Upper lobe of left lung (tissue), 4 donors: ENCODE results near the gene PPM1A.

Source experiments
- POLR2A ChIP-seq, 4 donors: fragments of 450-650 bp; IDR thresholded peaks; one replicate each; pipeline ENCODE4 v1.5.1; 2016 to 2017; ENCODE audit warnings: antibody characterized with exemption in 4 of 4, mild to moderate bottlenecking in 2 of 4
- TF ChIP-seq, protein P1 (sequence below), 6 experiments: fragments of 450-650 bp in 4 of 6; fragments of 200-600 bp in 2 of 6; sonication (generic) in 2 of 6; IDR thresholded peaks; one replicate each; pipeline ENCODE4 v1.5.1; 2016 to 2019; ENCODE audit warnings: antibody characterized with exemption in 6 of 6

DNA sequence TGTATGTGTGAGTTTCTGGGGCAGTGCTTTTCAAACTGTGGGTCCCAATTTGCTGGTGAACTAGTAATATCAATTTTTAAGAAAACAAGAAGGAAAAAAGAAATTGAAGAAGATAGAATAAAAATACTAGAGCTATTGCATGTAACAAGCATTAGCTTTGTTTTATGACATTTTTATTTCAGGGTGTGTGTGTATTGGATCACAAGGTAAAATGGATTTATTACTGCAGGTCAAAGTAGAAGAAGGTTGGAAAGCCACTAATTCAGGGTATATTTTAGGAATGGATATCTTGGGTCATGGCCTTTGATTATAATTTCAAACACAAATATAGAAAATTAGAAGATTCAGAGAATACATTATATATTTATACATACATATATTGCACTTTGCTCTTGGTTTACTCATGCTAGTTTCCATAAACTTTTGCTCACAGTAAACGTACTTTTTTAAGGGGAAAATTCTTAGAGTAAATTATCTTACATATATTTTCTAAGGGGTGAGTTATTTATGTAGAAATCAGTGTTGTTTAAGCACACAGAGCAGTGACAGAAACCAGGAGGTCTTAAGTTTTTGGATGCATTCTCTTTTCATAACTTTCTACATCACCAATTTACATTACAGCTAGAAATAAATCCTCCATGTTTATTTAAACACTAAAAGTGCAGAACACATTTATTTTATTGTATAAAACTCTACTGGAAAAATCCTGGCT is 34.5 kb upstream of the PPM1A start:
- TF ChIP-seq, protein P1, sequence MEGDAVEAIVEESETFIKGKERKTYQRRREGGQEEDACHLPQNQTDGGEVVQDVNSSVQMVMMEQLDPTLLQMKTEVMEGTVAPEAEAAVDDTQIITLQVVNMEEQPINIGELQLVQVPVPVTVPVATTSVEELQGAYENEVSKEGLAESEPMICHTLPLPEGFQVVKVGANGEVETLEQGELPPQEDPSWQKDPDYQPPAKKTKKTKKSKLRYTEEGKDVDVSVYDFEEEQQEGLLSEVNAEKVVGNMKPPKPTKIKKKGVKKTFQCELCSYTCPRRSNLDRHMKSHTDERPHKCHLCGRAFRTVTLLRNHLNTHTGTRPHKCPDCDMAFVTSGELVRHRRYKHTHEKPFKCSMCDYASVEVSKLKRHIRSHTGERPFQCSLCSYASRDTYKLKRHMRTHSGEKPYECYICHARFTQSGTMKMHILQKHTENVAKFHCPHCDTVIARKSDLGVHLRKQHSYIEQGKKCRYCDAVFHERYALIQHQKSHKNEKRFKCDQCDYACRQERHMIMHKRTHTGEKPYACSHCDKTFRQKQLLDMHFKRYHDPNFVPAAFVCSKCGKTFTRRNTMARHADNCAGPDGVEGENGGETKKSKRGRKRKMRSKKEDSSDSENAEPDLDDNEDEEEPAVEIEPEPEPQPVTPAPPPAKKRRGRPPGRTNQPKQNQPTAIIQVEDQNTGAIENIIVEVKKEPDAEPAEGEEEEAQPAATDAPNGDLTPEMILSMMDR (IDR thresholded peaks at IDR 0.05), result no peak
- no peak for TF ChIP-seq POLR2A (IDR thresholded peaks at IDR 0.05)
